GM23248 (cell line): ENCODE data around the gene EIF4G3. TPM values are rescaled to one million over a fixed set of nuclear protein-coding genes. Genes with fewer than 3 reads are reported as not detected.
"Not testable (repeated sequence)": the region's sequence is repeated elsewhere in the genome, so short reads cannot be mapped to it uniquely, and the experiment has no call there.

Source experiments
- DNase-seq: peaks from one replicate; pipeline ENCODE4 v3.0.0-alpha.2; 2015
- H2AFZ ChIP-seq: fragments of 200-600 bp; sonication (generic); 2 replicates; pipeline ENCODE4 v1.6.1; 2016; ENCODE audit warnings: antibody characterized with exemption
- H3F3A ChIP-seq: fragments of 200-600 bp; sonication (generic); 2 replicates; pipeline ENCODE4 v1.6.1; 2016; ENCODE audit warnings: mild to moderate bottlenecking, antibody characterized with exemption, mixed run types; ENCODE audit not compliant: insufficient read depth
- H3K27ac ChIP-seq: fragments of 200-600 bp; sonication (generic); 2 replicates; pipeline ENCODE4 v1.5.1; 2016; ENCODE audit warnings: mild to moderate bottlenecking
- H3K27me3 ChIP-seq: fragments of 200-600 bp; sonication (generic); replicated peaks from 2 replicates; pipeline ENCODE4 v1.6.1; 2016; ENCODE audit warnings: mild to moderate bottlenecking; ENCODE audit not compliant: insufficient read depth
- H3K36me3 ChIP-seq: fragments of 200-600 bp; sonication (generic); 2 replicates; pipeline ENCODE4 v1.6.1; 2016; ENCODE audit warnings: low read depth, mild to moderate bottlenecking
- H3K4me1 ChIP-seq: fragments of 200-600 bp; sonication (generic); 2 replicates; pipeline ENCODE4 v1.6.1; 2016; ENCODE audit warnings: mild to moderate bottlenecking; ENCODE audit not compliant: insufficient read depth
- H3K4me2 ChIP-seq: fragments of 200-600 bp; sonication (generic); one replicate; pipeline ENCODE4 v1.6.1; 2016; ENCODE audit warnings: mild to moderate bottlenecking; ENCODE audit not compliant: unreplicated experiment
- H3K4me3 ChIP-seq: fragments of 200-600 bp; sonication (generic); 2 replicates; pipeline ENCODE4 v1.5.1; 2016; ENCODE audit warnings: mild to moderate bottlenecking
- H3K79me2 ChIP-seq: fragments of 200-600 bp; sonication (generic); 2 replicates; pipeline ENCODE4 v1.6.1; 2016; ENCODE audit warnings: mild to moderate bottlenecking; ENCODE audit not compliant: insufficient read depth
- H3K9ac ChIP-seq: fragments of 200-600 bp; sonication (generic); 2 replicates; pipeline ENCODE4 v1.6.1; 2016; ENCODE audit warnings: mild to moderate bottlenecking
- H3K9me2 ChIP-seq: fragments of 200-600 bp; sonication (generic); 2 replicates; pipeline ENCODE4 v1.6.1; 2016; ENCODE audit warnings: mixed run types, mild to moderate bottlenecking, moderate library complexity; ENCODE audit not compliant: insufficient read depth
- H3K9me3 ChIP-seq: fragments of 200-600 bp; sonication (generic); one replicate; pipeline ENCODE4 v1.6.1; 2017; ENCODE audit warnings: low read depth
- H4K20me1 ChIP-seq: fragments of 200-600 bp; sonication (generic); 2 replicates; pipeline ENCODE4 v1.6.0; 2016; ENCODE audit not compliant: insufficient read depth
- EZH2 ChIP-seq: fragments of 200-600 bp; sonication (generic); IDR thresholded peaks from 2 replicates; pipeline ENCODE4 v1.6.1; 2018; ENCODE audit warnings: antibody characterized with exemption, mild to moderate bottlenecking; ENCODE audit not compliant: insufficient read depth, poor library complexity, severe bottlenecking
- EZH2phosphoT487 ChIP-seq: fragments of 200-600 bp; sonication (generic); IDR thresholded peaks from 2 replicates; pipeline ENCODE4 v1.6.1; 2018; ENCODE audit warnings: antibody characterized with exemption, moderate library complexity, mild to moderate bottlenecking, low read depth; ENCODE audit not compliant: insufficient read depth
- WGBS, 2 experiments: methylation state at CpG; one replicate each; pipeline ENCODE4 v1.1.6; 2015 to 2017; ENCODE audit warnings: low lambda C conversion rate in 2 of 2, low coverage in 1 of 2; ENCODE audit errors: missing lambda C conversion rate in 2 of 2; 5-methylcytosine and 5-hydroxymethylcytosine counted together
- in situ Hi-C: fragments of 300-500 bp; cut with MboI; formaldehyde crosslinking; loops from 2 replicates; pipeline ENCODE4 v1.15.0; 2020
- polyA plus RNA-seq: library from polyadenylated mRNA; unstranded; fragments of >200 nt; fragmentation: Nextera tagmentation; extraction: Ambion mirVana; gene quantifications from 2 replicates; pipeline ENCODE4 v1.2.1, GENCODE V29; 2016
- total RNA-seq: library from RNA; depleted of rRNA; stranded (reverse); fragments of >200 nt; shearing (Covaris generic); gene quantifications from 2 replicates; pipeline ENCODE4 v1.2.3, GENCODE V29; 2014

EIF4G3 gene
- total and polyA plus RNA-seq, 2 experiments from 2014 or later: 24.0 to 43.1 TPM

DNA sequence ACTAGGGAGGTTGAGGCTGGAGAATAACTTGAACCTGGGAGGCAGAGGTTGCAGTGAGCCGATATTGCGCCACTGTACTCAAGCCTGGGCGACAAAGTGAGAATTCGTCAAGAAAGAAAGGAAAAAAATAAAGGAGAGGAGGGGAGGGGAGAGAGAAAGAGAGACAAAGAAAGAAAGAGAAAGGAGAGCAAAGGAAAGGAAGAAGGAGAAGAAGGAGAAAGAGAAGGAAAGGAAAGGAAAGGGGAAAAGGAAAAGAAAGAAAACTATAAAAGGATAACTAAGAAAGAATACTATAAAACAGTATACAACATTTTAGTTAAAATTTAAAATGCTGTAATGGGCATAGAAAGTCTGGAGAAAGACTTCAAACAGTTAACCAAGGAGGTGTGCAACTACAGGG lies 33.6 kb downstream of the EIF4G3 start:
- Histone ChIP-seq H3F3A (peaks cover 6% of the 10 kb centered on the region; the same call in 1 of the 2 replicates), H3K9me3 (no peaks in the 10 kb centered on the region), H3K9ac (no peak overlapping the region), H3K9me2 (no peaks in the 10 kb centered on the region), H2AFZ (no peak overlapping the region), H3K4me2 (no peak overlapping the region), H3K27ac (no peak overlapping the region), H3K4me3 (no peak overlapping the region), H3K36me3 (peaks cover 3% of the 10 kb centered on the region; the same call in 1 of the 2 replicates), H4K20me1 (no peaks in the 10 kb centered on the region), H3K4me1 (no peaks in the 10 kb centered on the region), H3K27me3 (no peaks in the 10 kb centered on the region), H3K79me2 (peaks cover 100% of the 10 kb centered on the region)
- no peak for DNase-seq
- no peak for TF ChIP-seq EZH2
- TF ChIP-seq EZH2phosphoT487: no peak
- in situ Hi-C loops: no loop called here
- WGBS, 2 experiments: 95 to 98% methylated on average over 4 of the region's 4 CpGs

DNA sequence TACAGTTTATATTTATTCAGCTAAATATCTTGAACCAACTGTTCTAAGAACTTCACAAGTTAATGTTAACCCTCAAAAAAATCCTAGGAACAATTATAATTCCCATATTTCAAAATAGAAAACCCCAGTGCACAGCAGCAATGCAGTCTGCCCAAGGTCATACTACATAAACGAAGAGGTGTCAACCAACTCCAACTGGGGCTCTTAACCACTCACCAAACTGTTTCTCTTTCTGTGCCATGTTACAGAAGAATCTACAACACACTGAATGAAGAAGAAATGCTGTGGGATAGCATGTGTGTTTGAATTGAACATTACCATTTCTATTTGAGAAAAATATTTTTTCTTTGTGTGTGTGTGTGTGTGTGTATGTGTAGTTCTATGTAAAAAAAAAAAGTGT lies 35.7 kb downstream of the EIF4G3 start:
- H3K27me3 ChIP-seq: no peaks in the 10 kb centered on the region
- H3K27ac ChIP-seq: no peak overlapping the region
- no peak overlapping the region for H3K4me2 ChIP-seq
- no peak for TF ChIP-seq EZH2phosphoT487
- no peak for TF ChIP-seq EZH2
- in situ Hi-C loops: no loop called here
- no peak overlapping the region for H3K9ac ChIP-seq
- no peaks in the 10 kb centered on the region for H3F3A ChIP-seq
- peaks cover 100% of the 10 kb centered on the region for H3K79me2 ChIP-seq
- H3K9me2 ChIP-seq: no peaks in the 10 kb centered on the region
- peaks cover 3% of the 10 kb centered on the region; the same call in 1 of the 2 replicates for H3K36me3 ChIP-seq
- 97 to 100% methylated on average over 1 of the region's 1 CpG for WGBS, 2 experiments
- no peak overlapping the region for H3K4me3 ChIP-seq
- H4K20me1 ChIP-seq: no peaks in the 10 kb centered on the region
- no peak for DNase-seq
- no peaks in the 10 kb centered on the region for H3K9me3 ChIP-seq
- H3K4me1 ChIP-seq: no peaks in the 10 kb centered on the region
- no peak overlapping the region for H2AFZ ChIP-seq

DNA sequence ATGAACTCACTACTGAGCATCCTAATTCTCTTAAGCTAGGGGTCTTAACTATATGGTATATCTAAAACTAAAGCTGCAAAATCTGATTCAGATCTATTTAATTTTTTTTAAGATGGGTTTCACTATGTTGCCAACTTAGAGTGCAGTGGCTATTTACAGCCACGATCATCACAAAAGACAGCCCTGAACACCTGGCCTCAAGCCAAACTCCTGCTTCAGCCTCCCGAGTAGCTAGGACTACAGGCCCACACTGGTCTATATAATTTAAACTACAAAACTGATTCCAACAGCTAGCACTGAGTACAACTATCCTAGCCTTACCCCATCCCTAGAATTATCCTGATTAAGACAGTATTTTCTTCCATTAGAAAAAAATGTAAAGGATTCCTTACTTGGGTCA lies 37.1 kb downstream of the EIF4G3 start:
- no peaks in the 10 kb centered on the region for H4K20me1 ChIP-seq
- in situ Hi-C loops: no loop called here
- peaks cover 100% of the 10 kb centered on the region for H3K79me2 ChIP-seq

DNA sequence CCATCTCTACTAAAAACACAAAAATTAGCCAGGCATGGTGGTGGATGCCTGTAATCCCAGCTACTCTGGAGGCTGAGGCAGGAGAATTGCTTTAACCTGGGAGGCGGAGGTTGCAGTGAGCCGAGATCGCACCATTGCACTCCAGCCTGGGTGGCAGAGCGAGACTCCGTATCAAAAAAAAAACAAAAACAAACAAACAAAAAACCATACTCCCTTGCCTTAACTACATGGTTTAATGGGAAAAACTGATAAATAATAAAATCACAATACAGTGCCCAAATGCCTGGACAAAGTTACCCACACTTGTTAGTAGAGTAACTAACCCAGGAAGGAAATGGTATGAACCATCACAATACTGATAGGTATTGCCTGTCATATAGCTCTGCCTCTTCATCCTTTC lies 40.4 kb downstream of the EIF4G3 start:
- H3F3A ChIP-seq, H3K9me2 ChIP-seq, H3K27me3 ChIP-seq, H3K9ac ChIP-seq, in situ Hi-C loops, H3K9me3 ChIP-seq, H3K27ac ChIP-seq, H2AFZ ChIP-seq, H3K4me3 ChIP-seq, H4K20me1 ChIP-seq, H3K4me1 ChIP-seq, DNase-seq, H3K4me2 ChIP-seq: not testable (repeated sequence)
- H3K36me3 ChIP-seq: peaks cover 12% of the 10 kb centered on the region; the same call in 1 of the 2 replicates
- peaks cover 100% of the 10 kb centered on the region for H3K79me2 ChIP-seq
- 98% methylated on average over 5 of the region's 5 CpGs for WGBS, 2 experiments

More for the DNA sequence above, 37.1 kb downstream of the EIF4G3 start:
- WGBS, 2 experiments: 70 to 73% methylated on average over 2 of the region's 2 CpGs
- DNase-seq: no peak
- no peaks in the 10 kb centered on the region for H3F3A ChIP-seq
- no peak overlapping the region for H3K9ac ChIP-seq
- peaks cover 9% of the 10 kb centered on the region; the same call in 1 of the 2 replicates for H3K36me3 ChIP-seq
- H2AFZ ChIP-seq: no peak overlapping the region
- no peaks in the 10 kb centered on the region for H3K9me2 ChIP-seq
- no peaks in the 10 kb centered on the region for H3K9me3 ChIP-seq
- no peak overlapping the region for H3K27ac ChIP-seq
- no peaks in the 10 kb centered on the region for H3K27me3 ChIP-seq
- no peak overlapping the region for H3K4me2 ChIP-seq
- TF ChIP-seq EZH2: no peak
- no peak for TF ChIP-seq EZH2phosphoT487
- no peak overlapping the region for H3K4me3 ChIP-seq
- H3K4me1 ChIP-seq: no peaks in the 10 kb centered on the region

DNA sequence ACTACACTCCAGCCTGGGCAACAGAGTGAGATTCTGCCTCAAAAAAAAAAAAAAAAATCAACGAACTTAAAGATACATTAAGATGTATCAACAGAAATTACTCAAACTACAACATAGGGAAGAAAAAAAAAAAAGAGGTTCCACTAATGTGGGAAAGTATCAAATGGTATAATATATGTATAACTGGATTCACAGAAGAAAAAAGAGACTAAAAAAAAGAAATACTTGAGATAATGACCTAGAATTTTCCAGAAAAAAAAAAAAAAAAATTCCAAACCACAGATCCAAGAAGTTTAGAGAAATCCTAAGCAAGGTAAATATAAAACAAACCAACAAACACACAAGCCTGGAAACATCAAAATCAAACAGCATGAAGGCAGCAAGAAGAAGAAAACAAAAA lies 45.5 kb downstream of the EIF4G3 start:
- Histone ChIP-seq H4K20me1 (no peaks in the 10 kb centered on the region), H3K4me3 (no peak overlapping the region), H3K9me2 (no peaks in the 10 kb centered on the region), H3K27me3 (no peaks in the 10 kb centered on the region), H3K4me1 (no peaks in the 10 kb centered on the region), H3K27ac (no peak overlapping the region), H3K79me2 (peaks cover 97% of the 10 kb centered on the region), H3K9me3 (no peaks in the 10 kb centered on the region), H3K9ac (no peak overlapping the region), H2AFZ (no peak overlapping the region), H3F3A (no peaks in the 10 kb centered on the region), H3K4me2 (no peak overlapping the region), H3K36me3 (peaks cover 12% of the 10 kb centered on the region; the same call in 1 of the 2 replicates)
- TF ChIP-seq EZH2phosphoT487 (no peak), EZH2 (no peak)
- in situ Hi-C loops: no loop called here
- whole genome bisulfite sequencing, 2 experiments: 88 to 91% methylated on average over 1 of the region's 1 CpG
- DNase-seq: no peak
